Measurements from ENCODE around the gene SYNRG. TPM values are rescaled to one million over a fixed set of nuclear protein-coding genes. Genes with fewer than 3 reads are reported as not detected.

Gene SYNRG
- total and polyA plus RNA-seq, 2 donors (not counting 3 experiments of a cell fraction or from before 2014, with no cell fraction given): 15.3 to 42.2 TPM

- Histone ChIP-seq H3K9ac (replicated peaks; ENCODE audit: extremely low read depth, insufficient read depth, low read length) (no peak overlapping the region), H3K27ac (ENCODE audit: insufficient read depth, low read depth, low read length) (no peak overlapping the region), H3K4me3 (replicated peaks in 1 of 3; ENCODE audit: insufficient read depth in 1 of 3, low read depth in 1 of 3, low read length in 3 of 3) (no peak overlapping the region), H3K79me2 (ENCODE audit: control insufficient read depth, insufficient read depth, low read length) (no peaks in the 10 kb centered on the region), H3K9me3 (replicated peaks; ENCODE audit: control insufficient read depth, insufficient read depth, low read length) (no peaks in the 10 kb centered on the region), H3K4me2 (ENCODE audit: insufficient read depth, low read length) (no peak overlapping the region), H3K27me3 (ENCODE audit: control insufficient read depth in 2 of 2, insufficient read depth in 2 of 2, low read length in 2 of 2) (no peaks in the 10 kb centered on the region), H3K9me1 (replicated peaks; ENCODE audit: control insufficient read depth, extremely low read depth, insufficient read depth, low read length) (no peaks in the 10 kb centered on the region), H3K36me3 (ENCODE audit: control insufficient read depth in 2 of 2, extremely low read depth in 1 of 2, insufficient read depth in 2 of 2, low read length in 2 of 2) (peaks cover 14 to 17% of the 10 kb centered on the region in 2 experiments), H3K4me1 (ENCODE audit: control insufficient read depth, extremely low read depth, insufficient read depth, low read length) (no peaks in the 10 kb centered on the region), H4K20me1 (replicated peaks; ENCODE audit: control insufficient read depth, extremely low read depth, insufficient read depth, low read length) (no peaks in the 10 kb centered on the region), H2AFZ (ENCODE audit: low read depth, low read length) (no peak overlapping the region)
- intact Hi-C loops (cut with micrococcal nuclease) (no loop called here), dilution Hi-C loops (cut with MboI; ENCODE audit: extremely low pct_ligation_motif_present, low sequenced_read_pairs) (no loop called here)
- ChIA-PET CTCF (interaction anchor here (0.6 to 1.1 kb wide), 2 partner anchors 72 to 148 kb away, joined by 3 read pairs; no protein-coding TSS in a partner anchor), POLR2A (no interaction called here)
- no TSS peak for BruUV-seq (replicated peaks)
- no peak for DNase-seq (ENCODE audit: low read depth, low spot score)
- TF ChIP-seq MYC (IDR thresholded peaks at IDR 0.05; ENCODE audit: low read depth, low read length) (no peak), POLR2AphosphoS5 (IDR thresholded peaks at IDR 0.05; ENCODE audit: insufficient read depth, low read depth, low read length) (no peak), POLR2A (IDR thresholded peaks at IDR 0.05; ENCODE audit: low read depth, low read length) (no peak), GATA2 (IDR thresholded peaks at IDR 0.05; ENCODE audit: insufficient read depth, insufficient read length, low read depth, low read length) (no peak), FOS (IDR thresholded peaks at IDR 0.05; ENCODE audit: borderline replicate concordance, insufficient read depth, low read length) (no peak), EZH2 (IDR thresholded peaks at IDR 0.05; ENCODE audit: borderline replicate concordance, low read depth, low read length, severe bottlenecking) (no peak), JUN (IDR thresholded peaks at IDR 0.05; ENCODE audit: borderline replicate concordance, insufficient read depth, insufficient read length, low read depth) (no peak), CTCF (IDR thresholded peaks at IDR 0.05; ENCODE audit: extremely low read depth in 1 of 2, insufficient read depth in 1 of 2, low read depth in 1 of 2, low read length in 2 of 2) (no peak), MAX (IDR thresholded peaks at IDR 0.05; ENCODE audit: insufficient read depth, insufficient read length) (no peak)
- no peak for FAIRE-seq
Observed at GRCh38 chr17:37521821-37522220, 87.4 kb downstream of the SYNRG start.

Data from endothelial cell of umbilical vein (primary cell).